HepG2 (cell line): ENCODE data around the gene ABCA4. TPM values are rescaled to one million over a fixed set of nuclear protein-coding genes. Genes with fewer than 3 reads are reported as not detected.

ENCODE experiments used
- HNF4A ChIP-seq: sonication (generic); formaldehyde crosslinking; IDR thresholded peaks from 2 replicates; pipeline ENCODE4 v1.4.0; 2020; ENCODE audit warnings: missing genetic modification reagents
- HNF4G ChIP-seq, 2 experiments: sonication (generic) in 1 of 2; formaldehyde crosslinking in 1 of 2; IDR thresholded peaks; 2 replicates each; pipeline versions ENCODE4 v1.4.0 to v1.6.1; 2011 to 2020; ENCODE audit warnings: borderline replicate concordance in 2 of 2, low read depth in 2 of 2, mild to moderate bottlenecking in 2 of 2, low read length in 1 of 2, missing genetic modification reagents in 1 of 2, moderate library complexity in 1 of 2
- HOXA3 ChIP-seq: sonication (generic); formaldehyde crosslinking; IDR thresholded peaks from 2 replicates; pipeline ENCODE4 v1.5.0; 2020; ENCODE audit warnings: missing genetic modification reagents
- KDM6A ChIP-seq: IDR thresholded peaks from 2 replicates; pipeline ENCODE4 v1.6.1; 2016; ENCODE audit warnings: low read depth
- MED1 ChIP-seq: sonication (generic); formaldehyde crosslinking; IDR thresholded peaks from 2 replicates; pipeline ENCODE4 v1.4.0; 2020; ENCODE audit warnings: missing genetic modification reagents
- REPIN1 ChIP-seq: sonication (generic); formaldehyde crosslinking; IDR thresholded peaks from 2 replicates; pipeline ENCODE4 v1.8.0; 2022; ENCODE audit warnings: missing genetic modification reagents, low read depth, mild to moderate bottlenecking, borderline replicate concordance
- SOX6 ChIP-seq, 2 experiments: fragments of 450-650 bp in 1 of 2; sonication (generic) in 1 of 2; formaldehyde crosslinking in 1 of 2; IDR thresholded peaks; 2 replicates each; pipeline versions ENCODE4 v1.4.0 to v1.6.1; 2017 to 2020; ENCODE audit warnings: antibody characterized with exemption in 1 of 2, mild to moderate bottlenecking in 1 of 2, missing genetic modification reagents in 1 of 2
- SRSF1 ChIP-seq: fragments of 200-400 bp; formaldehyde crosslinking; optimal IDR thresholded peaks from 2 replicates; pipeline ENCODE3; 2017; ENCODE audit warnings: mild to moderate bottlenecking, low read depth, low read length, moderate library complexity
- THAP11 ChIP-seq: IDR thresholded peaks from 2 replicates; pipeline ENCODE4 v1.6.1; 2016; ENCODE audit warnings: missing biosample characterization, missing genetic modification reagents
- UBTF ChIP-seq: sonication (generic); formaldehyde crosslinking; IDR thresholded peaks from 2 replicates; pipeline ENCODE4 v1.4.0; 2020; ENCODE audit warnings: mild to moderate bottlenecking, missing genetic modification reagents
- YEATS4 ChIP-seq: sonication (generic); formaldehyde crosslinking; IDR thresholded peaks from 2 replicates; pipeline ENCODE4 v1.4.0; 2020; ENCODE audit warnings: missing genetic modification reagents, borderline replicate concordance
- ZMYM4 ChIP-seq: sonication (generic); formaldehyde crosslinking; IDR thresholded peaks from 2 replicates; pipeline ENCODE4 v1.8.1; 2023; ENCODE audit warnings: mild to moderate bottlenecking, missing genetic modification reagents
- ZNF18 ChIP-seq: sonication (generic); formaldehyde crosslinking; IDR thresholded peaks from 2 replicates; pipeline ENCODE4 v1.8.0; 2022; ENCODE audit warnings: mild to moderate bottlenecking, missing genetic modification reagents; ENCODE audit not compliant: insufficient replicate concordance
- ZNF337 ChIP-seq: sonication (generic); formaldehyde crosslinking; IDR thresholded peaks from 2 replicates; pipeline ENCODE4 v1.5.1; 2020; ENCODE audit warnings: missing genetic modification reagents, low read depth, mild to moderate bottlenecking, borderline replicate concordance
- ZNF557 ChIP-seq: sonication (generic); formaldehyde crosslinking; IDR thresholded peaks from 2 replicates; pipeline ENCODE4 v1.4.0; 2020; ENCODE audit warnings: missing genetic modification reagents
- ZNF558 ChIP-seq: sonication (generic); formaldehyde crosslinking; IDR thresholded peaks from 2 replicates; pipeline ENCODE4 v1.9.0; 2022; ENCODE audit warnings: mild to moderate bottlenecking, missing genetic modification reagents, borderline replicate concordance
- ZNF580 ChIP-seq: IDR thresholded peaks from 2 replicates; pipeline ENCODE4 v1.6.1; 2016; ENCODE audit warnings: low read depth, borderline replicate concordance
- ZNF614 ChIP-seq: IDR thresholded peaks from 2 replicates; pipeline ENCODE4 v1.6.1; 2018; ENCODE audit warnings: missing biosample characterization, missing genetic modification reagents, inconsistent platforms, borderline replicate concordance
- polyA plus RNA-seq, 8 experiments: library from polyadenylated mRNA; depleted of rRNA in 3 of 8; stranded (reverse) in 7 of 8; unstranded in 1 of 8; fragments of >200 nt; fragmentation: Illumina TruSeq in 4 of 8; extraction: Trizol in 4 of 8; gene quantifications; 2 replicates each; pipeline versions ENCODE4 v1.2.1 to v1.2.3, GENCODE V29; 2011 to 2016; ENCODE audit warnings: low read depth in 4 of 8, missing spikeins in 1 of 8, mixed read lengths in 1 of 8; ENCODE audit not compliant: insufficient read depth in 1 of 8
- total RNA-seq, 5 experiments: library from RNA; depleted of rRNA; stranded (reverse); fragments of >200 nt; fragmentation: Illumina TruSeq; extraction: Trizol; gene quantifications; 2 replicates each; pipeline ENCODE4 v1.2.3, GENCODE V29; 2016; ENCODE audit warnings: low read depth in 1 of 5
- TF ChIP-seq, protein P1 (sequence below): sonication (generic); formaldehyde crosslinking; conservative IDR thresholded peaks from 2 replicates; pipeline ENCODE4 v1.4.0; 2020; ENCODE audit warnings: mild to moderate bottlenecking, missing genetic modification reagents, moderate library complexity
- TF ChIP-seq, protein P2 (sequence below): sonication (generic); formaldehyde crosslinking; IDR thresholded peaks from 2 replicates; pipeline ENCODE4 v1.5.1; 2020; ENCODE audit warnings: mild to moderate bottlenecking, moderate library complexity, missing genetic modification reagents

ABCA4 gene
- total and polyA plus RNA-seq, 2 of the 13 experiments (the other 11 are each of a cell fraction or from before 2014, with no cell fraction given) = 0.24 to 0.67 TPM

GRCh38 chr1:94121411-94121821 lies 468 bp upstream of the ABCA4 start (continued):
- TF ChIP-seq, protein P1, sequence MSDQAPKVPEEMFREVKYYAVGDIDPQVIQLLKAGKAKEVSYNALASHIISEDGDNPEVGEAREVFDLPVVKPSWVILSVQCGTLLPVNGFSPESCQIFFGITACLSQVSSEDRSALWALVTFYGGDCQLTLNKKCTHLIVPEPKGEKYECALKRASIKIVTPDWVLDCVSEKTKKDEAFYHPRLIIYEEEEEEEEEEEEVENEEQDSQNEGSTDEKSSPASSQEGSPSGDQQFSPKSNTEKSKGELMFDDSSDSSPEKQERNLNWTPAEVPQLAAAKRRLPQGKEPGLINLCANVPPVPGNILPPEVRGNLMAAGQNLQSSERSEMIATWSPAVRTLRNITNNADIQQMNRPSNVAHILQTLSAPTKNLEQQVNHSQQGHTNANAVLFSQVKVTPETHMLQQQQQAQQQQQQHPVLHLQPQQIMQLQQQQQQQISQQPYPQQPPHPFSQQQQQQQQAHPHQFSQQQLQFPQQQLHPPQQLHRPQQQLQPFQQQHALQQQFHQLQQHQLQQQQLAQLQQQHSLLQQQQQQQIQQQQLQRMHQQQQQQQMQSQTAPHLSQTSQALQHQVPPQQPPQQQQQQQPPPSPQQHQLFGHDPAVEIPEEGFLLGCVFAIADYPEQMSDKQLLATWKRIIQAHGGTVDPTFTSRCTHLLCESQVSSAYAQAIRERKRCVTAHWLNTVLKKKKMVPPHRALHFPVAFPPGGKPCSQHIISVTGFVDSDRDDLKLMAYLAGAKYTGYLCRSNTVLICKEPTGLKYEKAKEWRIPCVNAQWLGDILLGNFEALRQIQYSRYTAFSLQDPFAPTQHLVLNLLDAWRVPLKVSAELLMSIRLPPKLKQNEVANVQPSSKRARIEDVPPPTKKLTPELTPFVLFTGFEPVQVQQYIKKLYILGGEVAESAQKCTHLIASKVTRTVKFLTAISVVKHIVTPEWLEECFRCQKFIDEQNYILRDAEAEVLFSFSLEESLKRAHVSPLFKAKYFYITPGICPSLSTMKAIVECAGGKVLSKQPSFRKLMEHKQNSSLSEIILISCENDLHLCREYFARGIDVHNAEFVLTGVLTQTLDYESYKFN (CRISPR knock-in tag) = 0 out of 2 replicates have a peak, but pooled peaks have one; percentile 27
- TF ChIP-seq ZNF557 (CRISPR knock-in tag) (no peak), YEATS4 (0 out of 2 replicates have a peak, but pooled peaks have one; percentile 25), SOX6 (IDR thresholded peaks at IDR 0.05) (no peak), SOX6 (CRISPR knock-in tag; IDR thresholded peaks at IDR 0.05) (peak; percentile 57), MED1 (CRISPR knock-in tag) (peak; percentile 56), THAP11 (CRISPR knock-in tag) (peak; percentile 46; the same call in 1 of the 2 replicates), ZMYM4 (peak; percentile 62; the same call in 1 of the 2 replicates), SRSF1 (no peak), ZNF18 (CRISPR knock-in tag) (no peak), HOXA3 (CRISPR knock-in tag) (peak; percentile 23; the same call in 1 of the 2 replicates), ZNF614 (CRISPR knock-in tag) (peak; percentile 87), ZNF337 (CRISPR knock-in tag) (no peak), HNF4G (IDR thresholded peaks at IDR 0.05; ENCODE audit: borderline replicate concordance, low read depth, low read length) (no peak), HNF4G (CRISPR knock-in tag; IDR thresholded peaks at IDR 0.05; ENCODE audit: borderline replicate concordance, low read depth) (no peak), ZNF580 (CRISPR knock-in tag) (peak; percentile 39; the same call in 1 of the 2 replicates), REPIN1 (CRISPR knock-in tag) (peak; percentile 21; the same call in 1 of the 2 replicates), KDM6A (CRISPR knock-in tag) (no peak), HNF4A (CRISPR knock-in tag) (0 out of 2 replicates have a peak, but pooled peaks have one; percentile 12), UBTF (CRISPR knock-in tag) (no peak), ZNF558 (CRISPR knock-in tag) (no peak)
- TF ChIP-seq, protein P2, sequence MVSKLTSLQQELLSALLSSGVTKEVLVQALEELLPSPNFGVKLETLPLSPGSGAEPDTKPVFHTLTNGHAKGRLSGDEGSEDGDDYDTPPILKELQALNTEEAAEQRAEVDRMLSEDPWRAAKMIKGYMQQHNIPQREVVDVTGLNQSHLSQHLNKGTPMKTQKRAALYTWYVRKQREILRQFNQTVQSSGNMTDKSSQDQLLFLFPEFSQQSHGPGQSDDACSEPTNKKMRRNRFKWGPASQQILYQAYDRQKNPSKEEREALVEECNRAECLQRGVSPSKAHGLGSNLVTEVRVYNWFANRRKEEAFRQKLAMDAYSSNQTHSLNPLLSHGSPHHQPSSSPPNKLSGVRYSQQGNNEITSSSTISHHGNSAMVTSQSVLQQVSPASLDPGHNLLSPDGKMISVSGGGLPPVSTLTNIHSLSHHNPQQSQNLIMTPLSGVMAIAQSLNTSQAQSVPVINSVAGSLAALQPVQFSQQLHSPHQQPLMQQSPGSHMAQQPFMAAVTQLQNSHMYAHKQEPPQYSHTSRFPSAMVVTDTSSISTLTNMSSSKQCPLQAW (CRISPR knock-in tag) = 0 out of 2 replicates have a peak, but pooled peaks have one; percentile 18
